ENCODE measurements around the gene NTRK1. TPM values are rescaled to one million over a fixed set of nuclear protein-coding genes. Genes with fewer than 3 reads are reported as not detected.
A peak's percentile ranks its signal among the peaks of the same experiment; 100 is the strongest.

The NTRK1 gene
- total RNA-seq, 1 donor from 2014 or later: not detected

DNA sequence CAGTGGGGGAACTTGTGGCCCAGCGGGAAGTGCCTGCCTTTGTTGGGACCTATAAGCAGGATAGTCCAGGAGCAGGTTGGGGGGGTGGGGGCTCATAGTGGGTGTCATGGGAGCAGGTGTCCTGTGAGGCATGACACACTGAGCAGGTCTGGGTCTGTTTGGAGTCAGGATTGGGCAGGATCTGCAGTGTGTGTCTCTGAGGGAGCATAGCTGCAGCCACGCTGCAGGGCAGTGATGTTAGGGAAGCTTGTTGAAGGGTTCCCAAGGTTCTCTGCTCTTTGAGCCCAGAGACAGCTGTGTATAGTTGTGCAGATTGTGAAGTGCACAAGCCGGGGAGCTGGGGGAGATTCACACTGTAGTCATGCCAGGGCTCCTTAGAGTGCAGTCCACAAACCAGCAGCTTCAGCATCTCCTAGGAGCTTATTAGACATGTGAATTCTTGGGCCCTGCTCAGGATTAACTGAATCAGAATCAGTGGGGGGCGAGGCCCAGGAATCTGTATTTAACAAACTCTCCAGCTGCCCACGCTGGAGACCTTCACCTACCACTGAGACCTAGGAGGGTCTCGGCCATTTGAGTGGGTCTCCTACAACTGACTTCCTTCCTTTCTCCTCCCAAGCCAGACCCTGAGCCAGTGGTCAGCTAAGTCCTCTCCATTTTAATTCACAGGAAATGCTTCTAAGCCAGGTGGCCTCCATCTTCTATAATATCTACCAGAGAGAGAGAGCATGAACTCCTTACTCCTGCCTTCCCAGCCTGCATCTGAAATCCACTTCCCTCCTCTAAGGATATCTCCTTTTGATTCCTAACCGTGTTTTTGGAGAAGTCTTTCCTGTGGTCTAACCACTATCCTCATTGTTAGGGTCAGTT is 12.8 kb upstream of the NTRK1 start:
- DNase-seq (ENCODE audit: low read depth) (no peak), FAIRE-seq (no peak)
- H3K4me3 ChIP-seq (ENCODE audit: low read depth, low read length): no peak overlapping the region
- TF ChIP-seq, protein P1, sequence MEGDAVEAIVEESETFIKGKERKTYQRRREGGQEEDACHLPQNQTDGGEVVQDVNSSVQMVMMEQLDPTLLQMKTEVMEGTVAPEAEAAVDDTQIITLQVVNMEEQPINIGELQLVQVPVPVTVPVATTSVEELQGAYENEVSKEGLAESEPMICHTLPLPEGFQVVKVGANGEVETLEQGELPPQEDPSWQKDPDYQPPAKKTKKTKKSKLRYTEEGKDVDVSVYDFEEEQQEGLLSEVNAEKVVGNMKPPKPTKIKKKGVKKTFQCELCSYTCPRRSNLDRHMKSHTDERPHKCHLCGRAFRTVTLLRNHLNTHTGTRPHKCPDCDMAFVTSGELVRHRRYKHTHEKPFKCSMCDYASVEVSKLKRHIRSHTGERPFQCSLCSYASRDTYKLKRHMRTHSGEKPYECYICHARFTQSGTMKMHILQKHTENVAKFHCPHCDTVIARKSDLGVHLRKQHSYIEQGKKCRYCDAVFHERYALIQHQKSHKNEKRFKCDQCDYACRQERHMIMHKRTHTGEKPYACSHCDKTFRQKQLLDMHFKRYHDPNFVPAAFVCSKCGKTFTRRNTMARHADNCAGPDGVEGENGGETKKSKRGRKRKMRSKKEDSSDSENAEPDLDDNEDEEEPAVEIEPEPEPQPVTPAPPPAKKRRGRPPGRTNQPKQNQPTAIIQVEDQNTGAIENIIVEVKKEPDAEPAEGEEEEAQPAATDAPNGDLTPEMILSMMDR (IDR thresholded peaks at IDR 0.05; ENCODE audit: insufficient read depth, low read length, severe bottlenecking): no peak
- H3K27me3 ChIP-seq (ENCODE audit: control insufficient read depth, insufficient read depth, low read length): peaks cover 40% of the 10 kb centered on the region
- no peaks in the 10 kb centered on the region for H3K36me3 ChIP-seq (ENCODE audit: control insufficient read depth, insufficient read depth, low read length)

GRCh38 chr1:156848461-156849150 is 12.1 kb upstream of the NTRK1 start:
- FAIRE-seq: no peak

GRCh38 chr1:156849151-156849496 is 11.5 kb upstream of the NTRK1 start:
- TF ChIP-seq, protein P1 (IDR thresholded peaks at IDR 0.05; ENCODE audit: insufficient read depth, low read length, severe bottlenecking): no peak

More at GRCh38 chr1:156848461-156849150, 12.1 kb upstream of the NTRK1 start:
- Histone ChIP-seq H3K4me3 (ENCODE audit: low read depth, low read length) (no peak overlapping the region), H3K36me3 (ENCODE audit: control insufficient read depth, insufficient read depth, low read length) (no peaks in the 10 kb centered on the region), H3K27me3 (ENCODE audit: control insufficient read depth, insufficient read depth, low read length) (peaks cover 35% of the 10 kb centered on the region)
- TF ChIP-seq, protein P1 (IDR thresholded peaks at IDR 0.05; ENCODE audit: insufficient read depth, low read length, severe bottlenecking): no peak
- peak; percentile 57 for DNase-seq (ENCODE audit: low read depth)

DNA sequence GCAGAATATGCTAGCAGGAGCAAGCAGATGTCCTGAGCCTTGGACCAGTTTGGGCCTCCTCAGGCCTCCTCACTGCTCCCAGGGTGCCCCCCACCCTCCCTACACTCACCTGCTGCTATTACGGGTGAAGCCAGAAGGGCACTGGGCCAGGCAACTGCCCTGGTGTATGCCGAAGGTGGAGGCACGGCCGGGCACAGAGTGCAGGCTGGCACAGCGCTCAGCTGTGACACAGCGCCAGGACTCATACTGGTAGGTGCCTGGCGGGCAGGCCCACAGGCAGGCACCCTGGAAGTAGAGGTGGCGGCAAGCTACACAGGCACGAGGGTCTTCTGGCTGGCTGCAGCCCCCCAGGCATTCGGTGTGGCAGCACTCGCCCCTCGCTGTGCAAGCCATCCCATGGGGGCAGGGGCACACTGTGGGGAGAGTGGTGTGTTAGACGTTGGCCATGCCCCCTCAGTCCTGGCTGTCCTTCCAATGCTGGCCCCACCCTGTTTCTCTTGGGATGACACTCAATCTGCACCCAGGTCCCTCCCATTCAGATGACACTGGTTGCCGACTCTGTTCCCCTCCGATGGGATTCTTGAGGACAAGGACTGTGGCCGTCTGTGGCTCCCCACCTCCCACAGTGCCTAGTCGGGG is 8.8 kb upstream of the NTRK1 start:
- Histone ChIP-seq H3K4me3 (ENCODE audit: low read depth, low read length) (no peak overlapping the region), H3K27me3 (ENCODE audit: control insufficient read depth, insufficient read depth, low read length) (peaks cover 9% of the 10 kb centered on the region), H3K36me3 (ENCODE audit: control insufficient read depth, insufficient read depth, low read length) (no peaks in the 10 kb centered on the region)
- TF ChIP-seq, protein P1 (IDR thresholded peaks at IDR 0.05; ENCODE audit: insufficient read depth, low read length, severe bottlenecking): no peak
- FAIRE-seq (no peak), DNase-seq (ENCODE audit: low read depth) (no peak)

More at GRCh38 chr1:156849151-156849496, 11.5 kb upstream of the NTRK1 start:
- FAIRE-seq (no peak), DNase-seq (ENCODE audit: low read depth) (no peak)
- Histone ChIP-seq H3K36me3 (ENCODE audit: control insufficient read depth, insufficient read depth, low read length) (no peaks in the 10 kb centered on the region), H3K27me3 (ENCODE audit: control insufficient read depth, insufficient read depth, low read length) (peaks cover 30% of the 10 kb centered on the region), H3K4me3 (ENCODE audit: low read depth, low read length) (no peak overlapping the region)

- Histone ChIP-seq H3K27me3 (ENCODE audit: control insufficient read depth, insufficient read depth, low read length) (peaks cover 10% of the 10 kb centered on the region), H3K36me3 (ENCODE audit: control insufficient read depth, insufficient read depth, low read length) (no peaks in the 10 kb centered on the region), H3K4me3 (ENCODE audit: low read depth, low read length) (no peak overlapping the region)
- DNase-seq (ENCODE audit: low read depth): no peak
- TF ChIP-seq, protein P1 (IDR thresholded peaks at IDR 0.05; ENCODE audit: insufficient read depth, low read length, severe bottlenecking): no peak
- no peak for FAIRE-seq
Observed at GRCh38 chr1:156852418-156852874, 8.2 kb upstream of the NTRK1 start.
